Measurements from ENCODE around the gene SPSB2. TPM values are rescaled to one million over a fixed set of nuclear protein-coding genes. Genes with fewer than 3 reads are reported as not detected.
A peak's percentile ranks its signal among the peaks of the same experiment; 100 is the strongest.

The SPSB2 gene
- total RNA-seq, 2 experiments from 2014 or later: 1.7 to 2.2 TPM

GRCh38 chr12:6826125-6826733 is 46.9 kb downstream of the SPSB2 start:
- Mint-ChIP-seq H3K9me3 (ENCODE audit: low read depth) (no peaks in the 10 kb centered on the region), H3K36me3 (ENCODE audit: low read depth) (no peaks in the 10 kb centered on the region), H3K27me3 (peaks cover 35% of the 10 kb centered on the region), H3K4me3 (no peak overlapping the region), H3K27ac (no peak overlapping the region), H3K4me1 (peaks cover 30% of the 10 kb centered on the region)
- CTCF ChIA-PET: interaction anchor here (0.6 to 7.0 kb wide), 14 partner anchors 7 to 258 kb away, joined by 3 to 55 read pairs (median 4); partner anchors contain the start of genes CDCA3, MLF2, NOP2 and SPSB2
- ATAC-seq: no peak
- DNase-seq: no peak
- intact Hi-C loops (cut with DNase I, micrococcal nuclease): loop anchor here in 1 of 2 experiments (5.0 kb wide), 2 partner anchors 34 to 219 kb away; partner anchors contain the start of gene CHD4
- POLR2A ChIA-PET: no interaction called here

- no peak overlapping the region for H3K4me3 Mint-ChIP-seq
- H3K4me1 Mint-ChIP-seq: peaks cover 36% of the 10 kb centered on the region
- ChIA-PET CTCF (interaction anchor here (0.6 to 7.0 kb wide), 29 partner anchors 8 to 423 kb away, joined by 3 to 55 read pairs (median 4); partner anchors contain the start of genes CDCA3, COPS7A, MLF2 and NOP2), POLR2A (no interaction called here)
- H3K27me3 Mint-ChIP-seq: peaks cover 32% of the 10 kb centered on the region
- ATAC-seq (peak; percentile 64), DNase-seq (peak; percentile 91)
- peaks cover 1% of the 10 kb centered on the region for H3K36me3 Mint-ChIP-seq (ENCODE audit: low read depth)
- peak overlapping the region; percentile 16 for H3K27ac Mint-ChIP-seq
- H3K9me3 Mint-ChIP-seq (ENCODE audit: low read depth): no peaks in the 10 kb centered on the region
- intact Hi-C loops (cut with DNase I, micrococcal nuclease): loop anchor here (1.0 to 5.0 kb wide), 7 partner anchors 33 to 218 kb away; partner anchors contain the start of genes MLF2 (in 2 of the 2), CHD4 (in 1 of the 2) and ZNF384 (in 1 of the 2)
Measured at GRCh38 chr12:6825398-6826124, 47.5 kb downstream of the SPSB2 start.

GRCh38 chr12:6824901-6825381 is 48.2 kb downstream of the SPSB2 start:
- Mint-ChIP-seq H3K27me3 (peaks cover 32% of the 10 kb centered on the region), H3K36me3 (ENCODE audit: low read depth) (peaks cover 3% of the 10 kb centered on the region), H3K27ac (no peak overlapping the region), H3K9me3 (ENCODE audit: low read depth) (no peaks in the 10 kb centered on the region), H3K4me3 (no peak overlapping the region), H3K4me1 (peaks cover 39% of the 10 kb centered on the region)
- no peak for ATAC-seq
- no peak for DNase-seq
- ChIA-PET POLR2A (no interaction called here), CTCF (interaction anchor here (0.6 to 7.0 kb wide), 22 partner anchors 9 to 216 kb away, joined by 3 to 55 read pairs (median 4); partner anchors contain the start of genes CDCA3, COPS7A, MLF2 and PTMS)
- intact Hi-C loops (cut with DNase I, micrococcal nuclease): loop anchor here (1.0 to 5.0 kb wide), 7 partner anchors 33 to 218 kb away; partner anchors contain the start of genes MLF2 (in 2 of the 2), CHD4 (in 1 of the 2) and ZNF384 (in 1 of the 2)

- intact Hi-C loops (cut with DNase I, micrococcal nuclease): no loop called here
- ChIA-PET CTCF (interaction anchor here (0.7 to 7.0 kb wide), 18 partner anchors 9 to 216 kb away, joined by 3 to 55 read pairs (median 4); partner anchors contain the start of genes COPS7A, MLF2, PTMS and TPI1), POLR2A (no interaction called here)
Measured at GRCh38 chr12:6824085-6824775, 48.9 kb downstream of the SPSB2 start.

GRCh38 chr12:6823182-6824084 is 49.7 kb downstream of the SPSB2 start:
- peaks cover 28% of the 10 kb centered on the region for H3K27me3 Mint-ChIP-seq
- no peaks in the 10 kb centered on the region for H3K9me3 Mint-ChIP-seq (ENCODE audit: low read depth)
- intact Hi-C loops (cut with DNase I, micrococcal nuclease): no loop called here
- H3K27ac Mint-ChIP-seq: no peak overlapping the region
- no peak for DNase-seq
- CTCF ChIA-PET: interaction anchor here (0.7 to 7.0 kb wide), 5 partner anchors 10 to 139 kb away, joined by 3 to 55 read pairs (median 20); partner anchors contain the start of genes MLF2 and TPI1
- POLR2A ChIA-PET: interaction anchor here (0.6 kb wide), 1 partner anchor 283 kb away, joined by 3 read pairs; no protein-coding TSS in a partner anchor
- no peak for ATAC-seq
- peaks cover 10% of the 10 kb centered on the region for H3K36me3 Mint-ChIP-seq (ENCODE audit: low read depth)
- no peak overlapping the region for H3K4me3 Mint-ChIP-seq
- H3K4me1 Mint-ChIP-seq: peaks cover 28% of the 10 kb centered on the region

More at GRCh38 chr12:6824085-6824775, 48.9 kb downstream of the SPSB2 start:
- DNase-seq (no peak), ATAC-seq (no peak)
- Mint-ChIP-seq H3K36me3 (ENCODE audit: low read depth) (peaks cover 8% of the 10 kb centered on the region), H3K4me3 (no peak overlapping the region), H3K9me3 (ENCODE audit: low read depth) (no peaks in the 10 kb centered on the region), H3K27ac (no peak overlapping the region), H3K4me1 (peaks cover 34% of the 10 kb centered on the region), H3K27me3 (peaks cover 32% of the 10 kb centered on the region)

GRCh38 chr12:6822426-6823135 is 50.5 kb downstream of the SPSB2 start:
- no peak for DNase-seq
- Mint-ChIP-seq H3K27ac (no peak overlapping the region), H3K27me3 (peaks cover 25% of the 10 kb centered on the region), H3K36me3 (ENCODE audit: low read depth) (peaks cover 17% of the 10 kb centered on the region), H3K4me1 (peaks cover 25% of the 10 kb centered on the region), H3K9me3 (ENCODE audit: low read depth) (no peaks in the 10 kb centered on the region), H3K4me3 (no peak overlapping the region)
- ChIA-PET CTCF (interaction anchor here (0.5 to 7.0 kb wide), 3 partner anchors 11 to 88 kb away, joined by 3 to 55 read pairs (median 20); partner anchors contain the start of gene MLF2), POLR2A (interaction anchor here (0.6 kb wide), 1 partner anchor 282 kb away, joined by 3 read pairs; no protein-coding TSS in a partner anchor)
- ATAC-seq: no peak
- intact Hi-C loops (cut with DNase I, micrococcal nuclease): no loop called here

- ChIA-PET CTCF (interaction anchor here (0.5 to 7.0 kb wide), 7 partner anchors 12 to 257 kb away, joined by 3 to 55 read pairs (median 3); partner anchors contain the start of gene MLF2), POLR2A (interaction anchor here (0.5 to 1.0 kb wide), 3 partner anchors 10 to 190 kb away, joined by 3 to 6 read pairs (median 3); no protein-coding TSS in a partner anchor)
- peaks cover 20% of the 10 kb centered on the region for H3K4me1 Mint-ChIP-seq
- DNase-seq (peak; percentile 43), ATAC-seq (peak; percentile 13)
- peak within 1 kb of the TSS; percentile 33 for H3K27ac Mint-ChIP-seq
- intact Hi-C loops (cut with DNase I, micrococcal nuclease): no loop called here
- H3K36me3 Mint-ChIP-seq (ENCODE audit: low read depth): peaks cover 22% of the 10 kb centered on the region
- peaks cover 20% of the 10 kb centered on the region for H3K27me3 Mint-ChIP-seq
- H3K9me3 Mint-ChIP-seq (ENCODE audit: low read depth): no peaks in the 10 kb centered on the region
- H3K4me3 Mint-ChIP-seq: peak within 1 kb of the TSS; percentile 38
Measured at GRCh38 chr12:6821591-6822425, 51.3 kb downstream of the SPSB2 start, which contains the start of gene GPR162. Gene GPR162 (plus strand): TSS chr12:6821821. CDS start chr12:6823899, 2,078 bp downstream.

Measured in activated CD4-positive, alpha-beta T cell treated with anti-CD3 and anti-CD28 coated beads for 36 hours (primary cell).